Effector memory CD8-positive, alpha-beta T cell (primary cell): ENCODE measurements around the gene MACROD1.

Experiments
- ATAC-seq: fragments of 150-1000 bp; cut with Tn5 transposase; replicated peaks from 2 replicates; pipeline ENCODE4 v1.10.0; 2021; ENCODE audit warnings: mild to moderate bottlenecking, moderate library complexity
- DNase-seq, 3 experiments: peaks; one replicate each; pipeline ENCODE4 v3.0.0; 2021
- H3K27ac Mint-ChIP-seq, 2 donors: one replicate each; pipeline ENCODE4 v1.8.0; 2022; ENCODE audit warnings: mild to moderate bottlenecking in 2 of 2, mixed read lengths in 2 of 2, moderate library complexity in 2 of 2
- H3K27me3 Mint-ChIP-seq, 2 donors: one replicate each; pipeline ENCODE4 v1.8.0; 2022; ENCODE audit warnings: mixed read lengths in 2 of 2
- H3K36me3 Mint-ChIP-seq: one replicate; pipeline ENCODE4 v1.8.0; 2022; ENCODE audit warnings: mild to moderate bottlenecking, moderate library complexity, mixed read lengths; ENCODE audit not compliant: insufficient read depth
- H3K4me1 Mint-ChIP-seq, 2 donors: one replicate each; pipeline ENCODE4 v1.8.0; 2022; ENCODE audit warnings: low read depth in 2 of 2, mixed read lengths in 2 of 2
- H3K4me3 Mint-ChIP-seq, 2 donors: one replicate each; pipeline ENCODE4 v1.8.0; 2022; ENCODE audit warnings: mild to moderate bottlenecking in 2 of 2, mixed read lengths in 2 of 2, moderate library complexity in 2 of 2
- H3K9me3 Mint-ChIP-seq, 2 donors: one replicate each; pipeline ENCODE4 v1.8.0; 2022; ENCODE audit warnings: mixed read lengths in 2 of 2

The MACROD1 gene

GRCh38 chr11:64003807-64004589 is 161.9 kb downstream of the MACROD1 start:
- H3K27me3 Mint-ChIP-seq: peaks cover 22 to 30% of the 10 kb centered on the region in 2 donors
- H3K36me3 Mint-ChIP-seq: no peaks in the 10 kb centered on the region
- no peak overlapping the region for H3K4me3 Mint-ChIP-seq
- no peaks in the 10 kb centered on the region for H3K9me3 Mint-ChIP-seq
- ATAC-seq (no peak), DNase-seq (no peak)
- H3K27ac Mint-ChIP-seq: no peak overlapping the region
- peaks cover 18 to 22% of the 10 kb centered on the region in 2 donors for H3K4me1 Mint-ChIP-seq

GRCh38 chr11:64001484-64002420 is 164.2 kb downstream of the MACROD1 start:
- peaks cover 15 to 23% of the 10 kb centered on the region in 2 donors for H3K4me1 Mint-ChIP-seq
- ATAC-seq (no peak), DNase-seq (no peak)
- H3K27me3 Mint-ChIP-seq: peaks cover 6 to 10% of the 10 kb centered on the region in 2 donors
- peak overlapping the region; percentile 27 to 62 for H3K4me3 Mint-ChIP-seq
- H3K27ac Mint-ChIP-seq: peak overlapping the region in 1 of 2 donors; percentile 46
- peaks cover 6% of the 10 kb centered on the region for H3K36me3 Mint-ChIP-seq
- H3K9me3 Mint-ChIP-seq: no peaks in the 10 kb centered on the region

DNA sequence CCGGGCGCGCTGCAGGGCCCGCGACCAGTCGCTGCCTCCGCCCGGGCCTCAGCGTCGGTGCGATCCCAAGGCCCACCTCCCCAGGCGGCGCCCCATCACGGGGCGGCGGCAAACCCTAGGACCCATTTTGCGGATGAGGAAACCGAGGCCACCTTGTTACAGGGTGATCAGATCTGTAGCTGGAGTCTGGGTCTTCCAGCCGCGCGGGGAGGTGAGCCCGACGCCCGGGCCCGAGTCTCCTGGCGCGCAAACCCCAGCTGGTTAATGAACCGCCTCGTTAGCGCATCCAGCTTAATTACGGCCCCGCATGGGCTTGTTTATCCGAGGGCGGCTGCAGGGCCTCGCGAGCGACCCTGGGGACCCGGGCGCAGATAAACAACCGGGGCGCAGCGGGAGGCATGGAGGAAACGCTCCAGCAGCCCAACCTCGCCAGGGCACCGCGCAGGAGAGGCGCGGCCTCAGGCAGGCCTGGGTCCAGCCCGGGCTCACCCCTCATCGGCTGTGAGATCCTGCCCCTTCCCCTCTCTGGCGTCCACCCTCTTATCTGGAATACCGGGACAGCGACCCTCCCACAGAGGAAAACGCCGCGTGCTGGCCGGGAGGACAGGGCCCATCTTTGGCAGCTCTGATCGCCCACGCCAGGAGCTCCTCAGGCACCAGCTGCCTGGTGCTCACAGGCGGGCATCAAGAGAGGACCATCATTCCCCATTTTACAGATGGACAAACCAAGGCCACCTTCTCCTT is 165.0 kb downstream of the MACROD1 start:
- H3K4me1 Mint-ChIP-seq: peaks cover 15 to 21% of the 10 kb centered on the region in 2 donors
- H3K36me3 Mint-ChIP-seq: peaks cover 11% of the 10 kb centered on the region
- H3K27me3 Mint-ChIP-seq: peaks cover 0 to 1% of the 10 kb centered on the region in 2 donors
- ATAC-seq (no peak), DNase-seq (no peak)
- peak overlapping the region; percentile 62 to 69 for H3K4me3 Mint-ChIP-seq
- H3K9me3 Mint-ChIP-seq: no peaks in the 10 kb centered on the region
- peak overlapping the region in 1 of 2 donors; percentile 46 for H3K27ac Mint-ChIP-seq

DNA sequence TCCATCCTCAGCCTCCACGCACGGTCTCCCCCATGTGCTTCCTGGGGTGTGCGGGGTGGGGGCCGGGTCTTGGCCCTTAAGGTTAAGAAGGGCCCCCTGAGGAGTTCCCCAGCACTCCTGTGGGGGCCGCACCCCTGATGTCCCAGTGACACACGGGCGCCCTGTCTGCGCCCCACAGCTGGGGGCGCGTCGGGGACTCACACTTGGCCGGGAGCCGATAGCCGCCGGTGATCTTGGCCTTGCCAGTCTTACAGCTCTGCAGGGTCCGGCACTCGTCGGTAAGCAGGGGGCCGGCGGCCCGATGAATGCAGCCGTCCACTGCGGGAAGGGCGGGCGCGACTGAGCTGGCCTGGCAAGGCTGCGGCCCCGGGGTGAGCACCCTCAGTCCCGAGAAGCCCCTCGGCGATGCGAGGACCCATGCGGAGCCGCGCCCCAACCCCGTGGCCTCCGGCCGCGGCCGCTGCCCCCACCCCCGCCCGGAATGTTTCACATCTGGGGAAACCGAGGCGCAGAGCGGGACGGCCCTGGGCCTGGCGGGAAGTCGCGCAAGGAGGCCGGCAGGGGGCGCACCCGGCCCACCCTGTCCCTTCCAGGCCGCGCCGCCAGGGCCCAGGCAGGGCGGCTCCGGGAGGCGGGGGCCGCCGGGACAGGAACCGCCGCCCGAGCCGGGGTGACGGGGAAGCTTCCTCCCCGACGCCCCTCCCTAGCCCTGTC is 165.7 kb downstream of the MACROD1 start:
- Mint-ChIP-seq H3K4me1 (peaks cover 19 to 21% of the 10 kb centered on the region in 2 donors), H3K27ac (peak overlapping the region in 1 of 2 donors; percentile 26), H3K27me3 (no peaks in the 10 kb centered on the region), H3K36me3 (peaks cover 15% of the 10 kb centered on the region), H3K4me3 (peak overlapping the region; percentile 69 to 72), H3K9me3 (no peaks in the 10 kb centered on the region)
- ATAC-seq (peak; percentile 84), DNase-seq (peak; percentile 58 to 71 (median 70))

- peak; percentile 60 for ATAC-seq
- peak overlapping the region; percentile 69 to 72 for H3K4me3 Mint-ChIP-seq
These were observed 166.4 kb downstream of the MACROD1 start for GRCh38 chr11:63999349-64000025.

DNA sequence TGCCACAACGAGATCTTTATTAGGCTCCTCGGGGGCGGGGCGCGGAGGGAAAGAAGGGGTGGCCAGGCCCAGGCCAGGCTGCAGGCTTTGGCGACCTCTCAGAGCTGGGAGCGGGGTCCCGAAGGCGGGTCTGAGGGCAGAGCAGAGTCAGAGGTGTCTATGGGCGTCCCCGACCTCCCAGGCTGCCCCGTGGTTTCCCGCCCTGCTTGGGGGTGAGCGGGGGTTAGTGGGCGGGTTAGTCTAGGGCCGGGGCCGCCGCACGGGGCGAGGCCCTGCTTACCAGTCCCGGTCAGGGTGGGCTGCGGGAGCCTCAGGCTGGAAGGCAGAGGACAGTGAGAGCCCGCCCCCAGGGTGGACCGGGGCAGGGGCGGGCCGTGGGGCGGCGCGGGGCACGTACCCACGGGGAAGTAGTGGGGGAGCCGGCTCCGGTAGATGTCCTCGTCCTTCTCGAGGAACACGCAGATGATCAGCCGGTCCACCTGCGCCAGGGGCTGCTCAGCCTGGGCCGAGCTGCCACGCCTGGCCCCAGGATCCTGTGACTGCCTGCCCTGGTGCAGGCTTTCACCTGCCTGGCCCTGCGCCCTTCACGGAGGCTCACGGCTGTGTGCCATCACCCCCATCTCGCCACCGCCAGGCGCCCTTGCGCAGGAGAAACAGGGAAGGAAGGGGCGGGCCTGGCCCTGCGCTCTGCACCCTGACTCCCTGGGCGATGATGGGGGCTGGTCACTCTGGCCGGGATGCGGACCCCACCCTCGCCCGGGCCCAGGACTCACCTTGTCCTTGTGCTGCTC is 167.2 kb downstream of the MACROD1 start:
- no peak for DNase-seq
- peaks cover 27% of the 10 kb centered on the region for H3K36me3 Mint-ChIP-seq
- no peaks in the 10 kb centered on the region for H3K27me3 Mint-ChIP-seq
- peaks cover 21 to 23% of the 10 kb centered on the region in 2 donors for H3K4me1 Mint-ChIP-seq
- H3K27ac Mint-ChIP-seq: peak overlapping the region; percentile 58 to 70
- peak overlapping the region; percentile 69 to 72 for H3K4me3 Mint-ChIP-seq
- no peaks in the 10 kb centered on the region for H3K9me3 Mint-ChIP-seq
- no peak for ATAC-seq

More at GRCh38 chr11:63999349-64000025, 166.4 kb downstream of the MACROD1 start:
- DNase-seq: peak; percentile 44 to 53 (median 46)
- Mint-ChIP-seq H3K27me3 (no peaks in the 10 kb centered on the region), H3K4me1 (peaks cover 20 to 21% of the 10 kb centered on the region in 2 donors), H3K9me3 (no peaks in the 10 kb centered on the region), H3K36me3 (peaks cover 20% of the 10 kb centered on the region), H3K27ac (peak overlapping the region in 1 of 2 donors; percentile 26)

- peak overlapping the region; percentile 58 to 70 for H3K27ac Mint-ChIP-seq
- H3K4me3 Mint-ChIP-seq: peak overlapping the region in 1 of 2 donors; percentile 72
- no peak for DNase-seq
- H3K27me3 Mint-ChIP-seq: no peaks in the 10 kb centered on the region
- H3K9me3 Mint-ChIP-seq: no peaks in the 10 kb centered on the region
- H3K4me1 Mint-ChIP-seq: peaks cover 21 to 23% of the 10 kb centered on the region in 2 donors
- ATAC-seq: no peak
- H3K36me3 Mint-ChIP-seq: peaks cover 36% of the 10 kb centered on the region
These were observed 168.0 kb downstream of the MACROD1 start for GRCh38 chr11:63997801-63998337.

- DNase-seq (no peak), ATAC-seq (no peak)
- Mint-ChIP-seq H3K4me1 (peaks cover 21 to 23% of the 10 kb centered on the region in 2 donors), H3K27me3 (no peaks in the 10 kb centered on the region), H3K4me3 (no peak overlapping the region), H3K9me3 (no peaks in the 10 kb centered on the region), H3K27ac (peak overlapping the region in 1 of 2 donors; percentile 70), H3K36me3 (peaks cover 38% of the 10 kb centered on the region)
These were observed 168.7 kb downstream of the MACROD1 start for GRCh38 chr11:63997104-63997700.

DNA sequence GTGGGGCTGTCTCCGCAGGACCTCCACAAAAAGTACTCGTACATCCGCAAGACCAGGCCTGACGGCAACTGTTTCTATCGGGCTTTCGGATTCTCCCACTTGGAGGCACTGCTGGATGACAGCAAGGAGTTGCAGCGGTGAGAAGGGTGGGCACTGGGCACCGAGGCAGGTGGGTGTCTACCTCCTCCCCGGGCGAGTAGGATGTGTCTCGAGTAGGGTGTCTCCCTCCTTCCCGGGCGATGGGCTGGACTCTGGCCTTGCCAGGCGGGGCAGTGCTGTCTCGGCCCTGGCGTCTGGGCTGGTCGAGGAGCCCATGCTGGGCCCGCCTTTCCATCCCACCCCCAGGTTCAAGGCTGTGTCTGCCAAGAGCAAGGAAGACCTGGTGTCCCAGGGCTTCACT is 169.4 kb downstream of the MACROD1 start:
- H3K27me3 Mint-ChIP-seq: no peaks in the 10 kb centered on the region
- no peak overlapping the region for H3K4me3 Mint-ChIP-seq
- DNase-seq (no peak), ATAC-seq (no peak)
- peaks cover 23 to 25% of the 10 kb centered on the region in 2 donors for H3K4me1 Mint-ChIP-seq
- peak overlapping the region in 1 of 2 donors; percentile 41 for H3K27ac Mint-ChIP-seq
- H3K9me3 Mint-ChIP-seq: no peaks in the 10 kb centered on the region
- peaks cover 44% of the 10 kb centered on the region for H3K36me3 Mint-ChIP-seq

GRCh38 chr11:63993993-63994392 is 171.9 kb downstream of the MACROD1 start:
- peaks cover 21 to 28% of the 10 kb centered on the region in 2 donors for H3K4me1 Mint-ChIP-seq
- peaks cover 66% of the 10 kb centered on the region for H3K36me3 Mint-ChIP-seq
- H3K27me3 Mint-ChIP-seq: no peaks in the 10 kb centered on the region
- no peaks in the 10 kb centered on the region for H3K9me3 Mint-ChIP-seq
- peak overlapping the region in 1 of 2 donors; percentile 75 for H3K27ac Mint-ChIP-seq
- DNase-seq (no peak), ATAC-seq (no peak)
- H3K4me3 Mint-ChIP-seq: no peak overlapping the region

DNA sequence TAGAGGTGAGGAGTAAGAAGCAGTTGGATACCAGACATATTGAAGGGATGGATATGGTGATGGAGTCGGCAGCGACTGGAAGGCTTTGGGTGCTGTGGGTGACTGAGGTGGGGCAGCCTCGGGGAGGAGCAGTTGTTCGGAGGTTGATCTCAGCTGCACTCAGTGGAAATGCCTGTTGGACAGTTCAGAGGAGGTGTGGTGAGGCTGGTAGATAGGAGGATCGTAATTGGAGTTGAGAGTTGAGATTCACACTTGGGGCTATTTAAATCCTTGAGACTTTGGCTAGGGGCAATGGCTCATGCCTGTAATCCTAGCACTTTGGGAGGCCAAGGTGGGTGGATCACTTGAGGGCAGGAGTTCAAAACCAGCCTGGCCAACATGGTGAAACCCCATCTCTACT is 172.8 kb downstream of the MACROD1 start:
- Mint-ChIP-seq H3K27me3 (no peaks in the 10 kb centered on the region), H3K4me3 (no peak overlapping the region), H3K4me1 (peaks cover 21 to 30% of the 10 kb centered on the region in 2 donors), H3K9me3 (no peaks in the 10 kb centered on the region), H3K27ac (peak overlapping the region in 1 of 2 donors; percentile 75), H3K36me3 (peaks cover 67% of the 10 kb centered on the region)
- DNase-seq (no peak), ATAC-seq (no peak)
